ENCODE data around the gene BIN1.

Gene BIN1

DNA sequence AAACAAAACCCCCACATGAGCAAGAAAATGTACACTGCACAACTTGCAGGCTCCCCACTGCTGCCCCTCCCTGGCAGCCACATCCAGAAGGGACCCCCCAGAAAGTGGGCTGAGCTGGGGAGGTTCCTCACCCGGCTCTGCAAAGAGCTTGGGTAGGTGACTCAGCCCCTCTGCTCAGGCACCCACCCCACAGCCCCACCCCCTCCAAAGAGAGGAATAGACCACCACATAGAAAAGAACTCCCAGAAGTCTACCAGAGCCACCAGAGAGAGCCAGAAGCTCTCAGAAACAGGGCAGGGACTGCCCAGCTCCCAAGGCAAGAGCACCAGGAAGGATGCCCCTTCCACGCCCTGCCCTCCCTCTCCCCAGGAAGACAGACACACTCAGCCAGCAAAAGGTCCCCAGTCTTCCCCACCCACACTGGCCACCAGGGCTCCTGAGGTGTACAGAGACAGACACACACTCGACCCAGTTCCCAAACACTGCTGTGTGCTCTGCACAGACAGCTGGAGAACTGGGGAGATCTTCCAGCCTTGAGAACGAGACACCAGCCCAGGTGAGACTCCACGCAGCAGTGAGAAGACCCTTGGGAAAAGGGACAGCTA lies 28.2 kb downstream of the BIN1 start:
- no peak for DNase-seq (ENCODE audit: low read depth in 2 of 3, low spot score in 1 of 3)

- DNase-seq (ENCODE audit: low read depth in 2 of 3, low spot score in 1 of 3), result no peak
These were observed 28.9 kb downstream of the BIN1 start for GRCh38 chr2:127078028-127078427.

- DNase-seq (ENCODE audit: low read depth in 2 of 3, low spot score in 1 of 3), result no peak
These were observed 30.0 kb downstream of the BIN1 start for GRCh38 chr2:127076924-127077323.

GRCh38 chr2:127076290-127076689 lies 30.7 kb downstream of the BIN1 start:
- no peak for DNase-seq (ENCODE audit: low read depth in 2 of 3, low spot score in 1 of 3)

- no peak for DNase-seq (ENCODE audit: low read depth in 2 of 3, low spot score in 1 of 3)
These were observed 31.1 kb downstream of the BIN1 start for GRCh38 chr2:127075821-127076220.

DNA sequence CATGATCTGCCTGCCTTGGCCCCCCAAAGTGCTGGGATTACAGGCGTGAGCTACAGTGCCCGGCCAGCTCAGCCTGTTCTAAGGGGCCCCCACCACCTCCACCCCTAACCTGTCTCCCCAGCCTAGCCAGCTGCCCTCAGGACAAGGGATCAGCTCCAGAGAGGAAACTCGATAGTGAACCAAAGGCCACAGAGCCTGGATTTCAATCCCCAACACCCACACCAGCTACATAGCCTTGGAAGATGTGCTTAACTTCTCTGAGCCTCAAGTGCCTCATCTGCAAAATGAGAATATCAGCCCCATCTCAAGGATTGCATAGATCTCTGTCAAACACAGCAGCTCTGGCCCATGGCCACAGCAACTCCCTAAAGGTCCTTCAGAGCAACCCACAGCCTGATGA lies 32.0 kb downstream of the BIN1 start:
- DNase-seq (ENCODE audit: low read depth in 2 of 3, low spot score in 1 of 3), result no peak

GRCh38 chr2:127074358-127074757 lies 32.6 kb downstream of the BIN1 start:
- no peak for DNase-seq (ENCODE audit: low read depth in 2 of 3, low spot score in 1 of 3)

GRCh38 chr2:127072970-127073369 lies 34.0 kb downstream of the BIN1 start:
- no peak for DNase-seq (ENCODE audit: low read depth in 2 of 3, low spot score in 1 of 3)

DNA sequence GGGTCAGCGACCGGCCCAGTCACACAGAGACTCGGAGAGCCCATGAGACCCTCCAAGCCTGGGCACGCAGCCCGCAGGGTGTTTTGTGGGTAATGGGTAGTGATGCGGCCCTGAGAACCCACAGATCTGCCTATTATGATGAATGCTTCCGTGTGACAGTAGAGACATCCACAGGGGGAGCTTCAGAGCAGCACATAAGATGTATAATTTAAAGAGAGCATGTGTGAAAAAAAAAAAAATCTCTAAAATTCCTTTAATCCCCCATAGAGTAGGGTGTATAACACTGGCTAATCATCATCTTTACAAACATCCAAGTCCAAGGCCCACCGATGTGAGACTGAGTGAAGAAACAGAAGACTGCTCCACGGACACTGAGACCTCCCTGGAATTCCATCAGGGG lies 34.6 kb downstream of the BIN1 start:
- DNase-seq (ENCODE audit: low read depth in 2 of 3, low spot score in 1 of 3), result no peak

- DNase-seq (ENCODE audit: low read depth in 2 of 3, low spot score in 1 of 3), result no peak
These were observed 35.0 kb downstream of the BIN1 start for GRCh38 chr2:127071901-127072328.

- DNase-seq (ENCODE audit: low read depth in 2 of 3, low spot score in 1 of 3), result no peak
These were observed 36.7 kb downstream of the BIN1 start for GRCh38 chr2:127070221-127070620.

- no peak for DNase-seq (ENCODE audit: low read depth in 2 of 3, low spot score in 1 of 3)
These were observed 37.4 kb downstream of the BIN1 start for GRCh38 chr2:127069536-127069935.

DNA sequence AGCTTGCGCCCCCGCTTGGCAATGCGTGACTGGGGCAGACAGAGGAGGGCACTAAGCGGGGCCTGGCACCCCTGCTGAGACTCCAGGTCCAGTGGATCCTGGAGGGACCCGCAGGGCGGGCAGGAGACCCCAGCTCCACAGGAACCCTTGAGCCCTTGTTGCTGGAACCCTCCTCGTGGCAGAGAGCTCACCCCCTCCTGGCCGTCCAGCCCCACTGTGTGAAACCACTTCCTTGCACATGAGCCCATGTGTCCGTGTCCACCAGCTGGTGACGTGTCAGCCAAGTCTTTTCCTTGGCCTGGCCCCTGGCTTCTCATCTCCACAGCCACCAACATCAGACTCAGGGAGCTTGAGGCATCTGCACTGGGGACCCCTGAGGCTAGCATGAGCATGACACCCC lies 38.0 kb downstream of the BIN1 start:
- DNase-seq (ENCODE audit: low read depth in 2 of 3, low spot score in 1 of 3), result no peak

DNA sequence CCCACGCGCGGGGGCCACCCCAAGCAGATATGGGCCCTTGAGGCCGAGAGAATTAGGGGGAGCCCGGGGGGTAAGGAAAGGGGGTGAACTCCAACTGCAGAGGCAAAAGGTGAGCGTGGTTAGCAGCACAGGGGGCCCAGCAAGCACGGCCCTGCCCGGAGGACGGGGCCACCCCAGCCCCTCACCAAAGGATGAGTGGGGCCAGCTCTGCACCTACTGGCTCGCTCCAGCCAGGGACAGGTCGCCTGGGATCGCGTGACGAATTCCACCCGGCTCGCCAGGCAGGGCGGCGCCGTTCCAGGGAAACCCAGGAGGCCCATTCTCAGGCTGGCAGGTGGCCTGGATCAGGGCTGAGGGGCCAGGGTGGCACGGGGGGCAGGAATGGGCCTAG lies 38.6 kb downstream of the BIN1 start:
- no peak for DNase-seq (ENCODE audit: low read depth in 2 of 3, low spot score in 1 of 3)

- peak; percentile 55 to 67 (median 58) for DNase-seq (ENCODE audit: low read depth in 2 of 3, low spot score in 1 of 3)
These were observed 39.2 kb downstream of the BIN1 start for GRCh38 chr2:127067620-127068350.

DNA sequence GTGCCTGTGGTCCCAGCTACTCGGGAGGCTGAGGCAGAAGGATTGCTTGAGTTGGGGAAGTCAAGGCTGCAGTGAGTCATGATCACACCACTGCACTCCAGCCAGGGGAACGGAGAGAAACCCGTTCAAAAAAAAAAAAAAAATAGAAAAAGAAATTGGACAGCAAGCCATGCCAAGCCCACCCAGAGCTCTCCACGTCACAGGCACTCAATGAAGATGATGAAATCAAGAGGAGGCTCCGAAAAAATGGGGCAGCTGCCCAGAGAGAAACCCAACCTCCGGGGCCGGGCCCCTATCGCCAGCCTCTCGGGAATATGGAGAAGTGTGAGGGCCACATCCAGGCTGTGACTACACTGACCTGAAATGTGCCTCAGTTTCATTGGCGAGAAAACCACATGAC lies 40.0 kb downstream of the BIN1 start:
- no peak for DNase-seq (ENCODE audit: low read depth in 2 of 3, low spot score in 1 of 3)

DNA sequence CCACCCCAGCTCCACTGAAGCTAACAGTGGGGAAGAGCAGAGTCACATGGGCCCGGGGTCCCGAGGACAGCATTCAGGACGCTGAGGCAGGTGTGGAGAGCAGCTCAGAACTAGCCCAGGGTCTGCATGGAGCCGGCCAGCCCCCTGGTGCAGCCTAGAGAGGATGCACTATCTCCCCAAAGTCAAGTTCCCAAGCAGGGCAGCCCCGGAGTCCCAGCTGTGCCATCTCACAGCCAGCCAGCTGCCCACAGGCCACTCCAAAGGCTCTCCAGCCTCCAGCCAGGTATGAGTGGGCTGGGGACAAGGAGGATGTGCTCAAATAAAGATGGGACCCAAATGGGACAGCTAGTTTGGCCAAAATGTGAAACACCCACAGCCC lies 41.0 kb downstream of the BIN1 start:
- no peak for DNase-seq (ENCODE audit: low read depth in 2 of 3, low spot score in 1 of 3)

DNA sequence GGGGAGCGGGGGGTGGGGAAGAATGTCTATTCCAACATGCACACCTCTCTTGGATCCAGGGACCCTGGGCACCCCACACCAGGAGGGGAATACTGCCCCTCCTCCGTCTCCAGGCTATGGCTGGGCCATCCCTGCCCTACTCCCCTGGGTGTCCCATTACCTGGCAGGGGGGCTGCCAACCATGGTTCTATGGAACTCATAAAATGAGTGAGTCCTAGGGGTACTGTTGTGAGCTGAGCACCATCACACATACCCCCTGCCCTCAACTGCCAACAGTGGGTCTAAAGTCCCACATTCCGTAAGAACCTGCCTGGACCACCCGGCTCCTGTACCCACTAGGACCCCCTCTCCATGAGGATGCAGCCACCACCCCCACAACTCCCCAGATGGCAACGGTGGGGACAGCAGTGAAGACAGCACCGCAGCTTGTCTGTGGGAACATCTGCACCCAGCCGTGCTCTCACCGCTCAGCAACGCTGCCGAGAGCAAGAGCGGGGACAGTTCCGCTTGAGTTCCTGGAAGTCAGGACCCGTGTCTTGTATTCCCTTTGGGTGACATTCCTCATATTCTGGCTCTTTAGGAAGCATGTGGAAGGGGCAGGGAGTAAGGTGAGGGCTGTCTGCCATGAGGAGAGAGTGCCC lies 41.5 kb downstream of the BIN1 start:
- no peak for DNase-seq (ENCODE audit: low read depth in 2 of 3, low spot score in 1 of 3)

- peak; percentile 71 to 76 (median 74) for DNase-seq (ENCODE audit: low read depth in 2 of 3, low spot score in 1 of 3)
These were observed 42.2 kb downstream of the BIN1 start for GRCh38 chr2:127064642-127065250.

DNA sequence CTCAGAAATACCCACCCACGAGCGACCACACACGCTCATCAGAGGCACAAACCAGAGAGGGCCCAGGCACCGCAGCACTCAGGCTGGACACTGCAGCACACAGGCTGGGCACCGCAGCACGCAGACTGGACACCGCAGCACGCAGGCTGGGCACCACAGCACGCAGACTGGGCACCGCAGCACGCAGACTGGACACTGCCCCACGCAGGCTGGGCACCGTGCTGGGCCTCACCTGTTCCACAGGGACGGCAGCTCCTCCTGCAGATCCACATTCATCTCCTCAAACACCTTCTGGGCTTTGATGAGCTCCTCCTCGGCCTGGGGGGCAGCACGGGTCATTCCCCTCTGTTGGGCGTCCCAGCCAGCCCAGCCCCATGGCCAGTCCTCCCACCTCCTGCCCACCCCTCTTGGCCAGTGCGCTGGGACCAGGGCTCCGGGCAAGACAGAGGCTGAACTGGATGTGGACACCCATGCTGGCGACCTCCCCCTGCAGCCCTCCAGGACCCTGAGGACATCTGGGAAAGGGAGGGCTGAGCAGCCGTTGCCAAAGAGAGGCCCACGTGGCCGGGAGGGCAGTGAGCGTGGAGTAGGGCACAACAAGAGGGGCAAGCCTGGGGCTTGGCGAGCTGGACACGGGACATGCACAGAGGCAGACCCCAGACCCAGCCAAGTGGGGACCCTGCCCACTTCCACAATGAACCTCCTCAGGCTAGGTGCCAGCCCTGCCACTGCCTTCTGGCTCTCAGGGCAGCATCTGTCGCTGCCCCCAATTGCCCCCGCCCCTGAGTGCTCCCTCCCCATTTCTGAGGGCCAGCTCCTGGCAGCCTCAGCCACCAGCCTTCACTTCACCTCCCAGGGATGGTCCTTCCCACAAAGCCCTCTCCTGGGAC lies 43.0 kb downstream of the BIN1 start:
- DNase-seq (ENCODE audit: low read depth in 2 of 3, low spot score in 1 of 3), result no peak
